SU-DHL-6 (cell line): Measurements from ENCODE around the gene KDELR3.
A peak's percentile ranks its signal among the peaks of the same experiment; 100 is the strongest.

Experiments used
- H2AFZ ChIP-seq: fragments of 200-600 bp; sonication (generic); 2 replicates; pipeline ENCODE4 v1.6.1; 2014; ENCODE audit warnings: low read depth, mild to moderate bottlenecking, moderate library complexity, mixed read lengths, antibody characterized with exemption, low read length; ENCODE audit not compliant: severe bottlenecking
- H3F3A ChIP-seq: fragments of 200-600 bp; shearing (Covaris generic); 2 replicates; pipeline ENCODE4 v1.6.0; 2016; ENCODE audit warnings: antibody characterized with exemption, mild to moderate bottlenecking; ENCODE audit not compliant: insufficient read depth
- H3K27ac ChIP-seq: fragments of 200-600 bp; sonication (generic); 2 replicates; pipeline ENCODE4 v1.5.1; 2016; ENCODE audit warnings: low read depth, mild to moderate bottlenecking, low read length, moderate library complexity, mixed read lengths
- H3K27me3 ChIP-seq: fragments of 200-600 bp; sonication (generic), shearing (Covaris generic); 2 replicates; pipeline ENCODE4 v1.6.0; 2014; ENCODE audit warnings: mild to moderate bottlenecking, low read length
- H3K36me3 ChIP-seq: fragments of 200-600 bp; sonication (generic); 2 replicates; pipeline ENCODE4 v1.6.1; 2014; ENCODE audit warnings: mild to moderate bottlenecking, low read length, mixed read lengths
- H3K4me2 ChIP-seq: fragments of 300-600, 200-600 bp; shearing (Covaris generic), sonication (generic); 2 replicates; pipeline ENCODE4 v1.6.0; 2014; ENCODE audit warnings: low read length, low read depth, mild to moderate bottlenecking; ENCODE audit not compliant: poor library complexity, severe bottlenecking
- H3K4me3 ChIP-seq: fragments of 200-600 bp; sonication (generic); 2 replicates; pipeline ENCODE4 v1.5.1; 2014; ENCODE audit warnings: antibody characterized with exemption, low read length, mild to moderate bottlenecking, mixed read lengths; ENCODE audit not compliant: insufficient read depth, poor library complexity, severe bottlenecking
- H3K79me2 ChIP-seq: fragments of 200-600 bp; sonication (generic); 2 replicates; pipeline ENCODE4 v1.6.1; 2014; ENCODE audit warnings: mild to moderate bottlenecking, low read length, moderate library complexity; ENCODE audit not compliant: insufficient read depth
- H3K9ac ChIP-seq: fragments of 200-600 bp; sonication (generic); 2 replicates; pipeline ENCODE4 v1.7.0; 2014; ENCODE audit warnings: mild to moderate bottlenecking, low read length
- H3K9me2 ChIP-seq: fragments of 200-600 bp; sonication (generic); replicated peaks from 2 replicates; pipeline ENCODE4 v1.6.1; 2014; ENCODE audit warnings: low read length; ENCODE audit not compliant: insufficient read depth
- H3K9me3 ChIP-seq: fragments of 200-600 bp; sonication (generic); 2 replicates; pipeline ENCODE4 v1.6.1; 2014; ENCODE audit warnings: low read length, mixed read lengths; ENCODE audit not compliant: insufficient read depth
- H4K20me1 ChIP-seq: fragments of 200-600 bp; sonication (generic); 2 replicates; pipeline ENCODE4 v1.6.1; 2014; ENCODE audit warnings: low read depth, mild to moderate bottlenecking, antibody characterized with exemption, low read length, moderate library complexity, mixed read lengths
- CTCF ChIP-seq: fragments of 200-600 bp; sonication (generic); IDR thresholded peaks from one replicate; pipeline ENCODE4 v1.5.1; 2017; ENCODE audit warnings: antibody characterized with exemption, mild to moderate bottlenecking, low read length, moderate library complexity; ENCODE audit not compliant: insufficient read depth, poor library complexity, severe bottlenecking
- EZH2phosphoT487 ChIP-seq: fragments of 200-600 bp; sonication (generic), shearing (Covaris generic); conservative IDR thresholded peaks from 2 replicates; pipeline ENCODE4 v1.6.1; 2018; ENCODE audit warnings: mild to moderate bottlenecking, antibody characterized with exemption, low read length, moderate library complexity, mixed read lengths

Gene KDELR3

GRCh38 chr22:38455530-38456271 lies 12.2 kb upstream of the KDELR3 start:
- no peaks in the 10 kb centered on the region for H3K79me2 ChIP-seq
- H3K9ac ChIP-seq, result peak overlapping the region; percentile 27; the same call in 1 of the 2 replicates
- TF ChIP-seq CTCF, result no peak
- no peak for TF ChIP-seq EZH2phosphoT487
- H3K4me2 ChIP-seq, result peak overlapping the region; percentile 37
- no peaks in the 10 kb centered on the region for H3K27me3 ChIP-seq
- no peak overlapping the region for H3K27ac ChIP-seq
- no peaks in the 10 kb centered on the region for H3K9me3 ChIP-seq
- no peaks in the 10 kb centered on the region for H3F3A ChIP-seq
- H3K9me2 ChIP-seq, result no peaks in the 10 kb centered on the region
- no peaks in the 10 kb centered on the region for H3K36me3 ChIP-seq
- no peak overlapping the region for H2AFZ ChIP-seq
- no peak overlapping the region for H3K4me3 ChIP-seq
- no peaks in the 10 kb centered on the region for H4K20me1 ChIP-seq

- no peak overlapping the region for H3K4me2 ChIP-seq
- no peaks in the 10 kb centered on the region for H3K9me3 ChIP-seq
- TF ChIP-seq EZH2phosphoT487 (no peak), CTCF (no peak)
- no peak overlapping the region for H2AFZ ChIP-seq
- H3K79me2 ChIP-seq, result no peaks in the 10 kb centered on the region
- no peaks in the 10 kb centered on the region for H3F3A ChIP-seq
- H3K9me2 ChIP-seq, result no peaks in the 10 kb centered on the region
- no peak overlapping the region for H3K27ac ChIP-seq
- H3K9ac ChIP-seq, result no peak overlapping the region
- no peaks in the 10 kb centered on the region for H3K36me3 ChIP-seq
- no peaks in the 10 kb centered on the region for H3K27me3 ChIP-seq
- H4K20me1 ChIP-seq, result no peaks in the 10 kb centered on the region
- no peak overlapping the region for H3K4me3 ChIP-seq
Measured at GRCh38 chr22:38456272-38456835, 11.5 kb upstream of the KDELR3 start.

GRCh38 chr22:38456841-38457699 lies 10.8 kb upstream of the KDELR3 start:
- H3K27ac ChIP-seq, result no peak overlapping the region
- H3K9ac ChIP-seq, result no peak overlapping the region
- H3K4me2 ChIP-seq, result no peak overlapping the region
- no peak overlapping the region for H2AFZ ChIP-seq
- no peaks in the 10 kb centered on the region for H4K20me1 ChIP-seq
- H3K79me2 ChIP-seq, result no peaks in the 10 kb centered on the region
- H3K27me3 ChIP-seq, result no peaks in the 10 kb centered on the region
- TF ChIP-seq EZH2phosphoT487 (no peak), CTCF (no peak)
- H3K9me2 ChIP-seq, result no peaks in the 10 kb centered on the region
- no peaks in the 10 kb centered on the region for H3K9me3 ChIP-seq
- no peaks in the 10 kb centered on the region for H3K36me3 ChIP-seq
- no peaks in the 10 kb centered on the region for H3F3A ChIP-seq
- H3K4me3 ChIP-seq, result no peak overlapping the region
